Endothelial cell of umbilical vein (primary cell): Measurements from ENCODE around the gene RAB14. TPM values are rescaled to one million over a fixed set of nuclear protein-coding genes. Genes with fewer than 3 reads are reported as not detected.

Experiments used
- BruUV-seq: library from RNA; stranded (reverse); fragments of 400-500 nt; replicated peaks from 2 replicates; lab custom pipeline; 2021; lab: Mats Ljungman, UMichigan
- CTCF ChIA-PET: fragments of 300-600, 350-600 bp; sonication (Branson Sonifier 250); formaldehyde crosslinking; loops from one replicate; lab custom pipeline; 2021; ENCODE audit warnings: antibody characterized with exemption, inconsistent platforms; lab: Charles Lee
- POLR2A ChIA-PET: fragments of 300-600, 350-600 bp; sonication (Branson Sonifier 250); formaldehyde crosslinking; loops from one replicate; lab custom pipeline; 2021; ENCODE audit warnings: antibody characterized with exemption, inconsistent platforms; lab: Charles Lee
- DNase-seq: peaks from one replicate; pipeline ENCODE4 v3.0.0-alpha.2; 2011; ENCODE audit warnings: low read depth, low spot score
- FAIRE-seq: peaks from 2 replicates; lab custom pipeline; 2011; peaks lifted over from hg19 to GRCh38; lab: Jason Lieb, UNC
- H2AFZ ChIP-seq: 2 replicates; pipeline ENCODE4 v1.6.0; 2012; ENCODE audit warnings: low read depth, low read length, control low read depth, inconsistent platforms
- H3K27ac ChIP-seq: 2 replicates; pipeline ENCODE4 v1.5.1; 2011; ENCODE audit warnings: low read depth, mild to moderate bottlenecking, control low read depth, low read length, moderate library complexity; ENCODE audit not compliant: insufficient read depth
- H3K27me3 ChIP-seq, 2 experiments: 2 replicates each; pipeline versions ENCODE4 v1.6.0 to v1.6.1; 2011; ENCODE audit warnings: low read length in 2 of 2, mixed read lengths in 1 of 2; ENCODE audit not compliant: control insufficient read depth in 2 of 2, insufficient read depth in 2 of 2
- H3K36me3 ChIP-seq, 2 experiments: 2 replicates in 1 of 2; 3 replicates in 1 of 2; pipeline ENCODE4 v1.5.1; 2011; ENCODE audit warnings: low read length in 2 of 2, mild to moderate bottlenecking in 1 of 2, moderate library complexity in 1 of 2; ENCODE audit not compliant: control insufficient read depth in 2 of 2, insufficient read depth in 2 of 2; ENCODE audit errors: extremely low read depth in 1 of 2
- H3K4me1 ChIP-seq: 3 replicates; pipeline ENCODE4 v1.5.1; 2011; ENCODE audit warnings: mild to moderate bottlenecking, low read length; ENCODE audit not compliant: control insufficient read depth, insufficient read depth; ENCODE audit errors: extremely low read depth
- H3K4me2 ChIP-seq: 2 replicates; pipeline ENCODE4 v1.6.1; 2011; ENCODE audit warnings: low read length, control low read depth, mixed read lengths; ENCODE audit not compliant: insufficient read depth
- H3K4me3 ChIP-seq, 3 experiments: fragments of 200-600 bp in 1 of 3; sonication (generic), shearing (Covaris generic) in 1 of 3; replicated peaks in 1 of 3; 2 replicates each; pipeline ENCODE4 v1.5.1; 2011 to 2016; ENCODE audit warnings: control low read depth in 3 of 3, low read length in 3 of 3, mild to moderate bottlenecking in 2 of 3, inconsistent platforms in 1 of 3, low read depth in 1 of 3, moderate library complexity in 1 of 3; ENCODE audit not compliant: insufficient read depth in 1 of 3
- H3K79me2 ChIP-seq: 2 replicates; pipeline ENCODE4 v1.6.0; 2012; ENCODE audit warnings: low read length, inconsistent platforms; ENCODE audit not compliant: control insufficient read depth, insufficient read depth
- H3K9ac ChIP-seq: replicated peaks from 2 replicates; pipeline ENCODE3; 2011; ENCODE audit warnings: low read length, control low read depth; ENCODE audit not compliant: insufficient read depth; ENCODE audit errors: extremely low read depth
- H3K9me1 ChIP-seq: replicated peaks from 3 replicates; pipeline ENCODE4 v1.6.0; 2011; ENCODE audit warnings: mild to moderate bottlenecking, low read length; ENCODE audit not compliant: control insufficient read depth, insufficient read depth; ENCODE audit errors: extremely low read depth
- H3K9me3 ChIP-seq: replicated peaks from 2 replicates; pipeline ENCODE4 v1.5.1; 2012; ENCODE audit warnings: low read length, inconsistent platforms; ENCODE audit not compliant: control insufficient read depth, insufficient read depth
- H4K20me1 ChIP-seq: replicated peaks from 2 replicates; pipeline ENCODE3; 2011; ENCODE audit warnings: mild to moderate bottlenecking, low read length; ENCODE audit not compliant: control insufficient read depth, insufficient read depth; ENCODE audit errors: extremely low read depth
- EZH2 ChIP-seq: IDR thresholded peaks from 2 replicates; pipeline ENCODE4 v1.6.1; 2012; ENCODE audit warnings: borderline replicate concordance, low read depth, mild to moderate bottlenecking, moderate library complexity, low read length, inconsistent platforms; ENCODE audit not compliant: severe bottlenecking
- FOS ChIP-seq: IDR thresholded peaks from 2 replicates; pipeline ENCODE4 v1.6.1; 2011; ENCODE audit warnings: mild to moderate bottlenecking, low read length, moderate library complexity, borderline replicate concordance; ENCODE audit not compliant: insufficient read depth
- GATA2 ChIP-seq: IDR thresholded peaks from 2 replicates; pipeline ENCODE4 v1.7.0; 2011; ENCODE audit warnings: low read depth, mild to moderate bottlenecking, moderate library complexity, mixed read lengths, low read length; ENCODE audit not compliant: insufficient read length, insufficient read depth
- JUN ChIP-seq: IDR thresholded peaks from 2 replicates; pipeline ENCODE4 v1.6.1; 2011; ENCODE audit warnings: borderline replicate concordance, low read depth; ENCODE audit not compliant: insufficient read length, insufficient read depth
- MAX ChIP-seq: IDR thresholded peaks from 2 replicates; pipeline ENCODE4 v1.6.1; 2011; ENCODE audit not compliant: insufficient read depth, insufficient read length
- MYC ChIP-seq: IDR thresholded peaks from one replicate; pipeline ENCODE4 v1.6.1; 2011; ENCODE audit warnings: mild to moderate bottlenecking, low read depth, low read length
- POLR2A ChIP-seq: IDR thresholded peaks from 2 replicates; pipeline ENCODE4 v1.6.1; 2012; ENCODE audit warnings: low read depth, mild to moderate bottlenecking, control low read depth, low read length
- POLR2AphosphoS5 ChIP-seq: IDR thresholded peaks from 2 replicates; pipeline ENCODE4 v1.6.1; 2012; ENCODE audit warnings: low read depth, mild to moderate bottlenecking, control low read depth, low read length, moderate library complexity; ENCODE audit not compliant: insufficient read depth
- dilution Hi-C: fragments of 300-500 bp; cut with MboI; formaldehyde crosslinking; loops from one replicate; pipeline ENCODE4 v1.15.0; 2019; ENCODE audit warnings: low sequenced_read_pairs; ENCODE audit not compliant: extremely low pct_ligation_motif_present
- intact Hi-C: fragments of 100-400 bp; cut with micrococcal nuclease; formaldehyde crosslinking; loops from one replicate; pipeline ENCODE4 v1.10.0; 2022
- polyA plus RNA-seq, 4 experiments: library from polyadenylated mRNA; depleted of rRNA in 3 of 4; stranded (reverse) in 3 of 4; unstranded in 1 of 4; fragments of >200 nt; gene quantifications; 2 replicates each; pipeline versions ENCODE4 v1.2.1 to v1.2.3, GENCODE V29; 2011 to 2012; ENCODE audit warnings: missing spikeins in 1 of 4
- total RNA-seq: library from RNA; stranded (reverse); gene quantifications from 2 replicates; pipeline ENCODE4 v1.2.3, GENCODE V29; 2021
- TF ChIP-seq, protein P1 (sequence below), 2 donors: IDR thresholded peaks; 1 replicate in 1 of 2; 2 replicates in 1 of 2; pipeline ENCODE4 v1.5.1; 2011; ENCODE audit warnings: low read length in 2 of 2, mild to moderate bottlenecking in 2 of 2, moderate library complexity in 2 of 2, control low read depth in 1 of 2, inconsistent platforms in 1 of 2, low read depth in 1 of 2; ENCODE audit not compliant: insufficient read depth in 1 of 2; ENCODE audit errors: extremely low read depth in 1 of 2

The RAB14 gene
- total and polyA plus RNA-seq, 2 donors (not counting 3 experiments of a cell fraction or from before 2014, with no cell fraction given): 18.9 to 79.3 TPM

DNA sequence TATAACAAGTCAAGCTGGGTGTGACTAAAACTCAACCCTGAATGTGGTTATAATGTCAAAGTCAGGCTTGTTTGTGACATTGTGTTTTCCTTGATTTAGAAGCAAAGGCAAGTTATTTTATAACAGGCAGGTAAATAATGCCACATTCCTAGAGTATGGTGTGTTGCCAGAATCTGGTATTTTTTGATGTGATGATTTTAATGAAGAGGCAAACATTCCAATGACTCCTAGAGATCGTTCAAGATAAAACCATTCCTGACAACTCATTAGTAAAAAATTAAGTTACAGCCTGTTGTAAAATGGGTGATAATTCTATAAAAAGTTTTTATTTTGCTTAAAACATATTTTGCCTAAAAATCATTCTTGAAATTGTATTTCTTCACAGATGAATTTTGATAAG is 60.0 kb downstream of the RAB14 start:
- no peak for TF ChIP-seq POLR2AphosphoS5
- no peak for TF ChIP-seq FOS
- TF ChIP-seq MYC: no peak
- no peak for TF ChIP-seq JUN
- TF ChIP-seq POLR2A: no peak
- TF ChIP-seq, protein P1, sequence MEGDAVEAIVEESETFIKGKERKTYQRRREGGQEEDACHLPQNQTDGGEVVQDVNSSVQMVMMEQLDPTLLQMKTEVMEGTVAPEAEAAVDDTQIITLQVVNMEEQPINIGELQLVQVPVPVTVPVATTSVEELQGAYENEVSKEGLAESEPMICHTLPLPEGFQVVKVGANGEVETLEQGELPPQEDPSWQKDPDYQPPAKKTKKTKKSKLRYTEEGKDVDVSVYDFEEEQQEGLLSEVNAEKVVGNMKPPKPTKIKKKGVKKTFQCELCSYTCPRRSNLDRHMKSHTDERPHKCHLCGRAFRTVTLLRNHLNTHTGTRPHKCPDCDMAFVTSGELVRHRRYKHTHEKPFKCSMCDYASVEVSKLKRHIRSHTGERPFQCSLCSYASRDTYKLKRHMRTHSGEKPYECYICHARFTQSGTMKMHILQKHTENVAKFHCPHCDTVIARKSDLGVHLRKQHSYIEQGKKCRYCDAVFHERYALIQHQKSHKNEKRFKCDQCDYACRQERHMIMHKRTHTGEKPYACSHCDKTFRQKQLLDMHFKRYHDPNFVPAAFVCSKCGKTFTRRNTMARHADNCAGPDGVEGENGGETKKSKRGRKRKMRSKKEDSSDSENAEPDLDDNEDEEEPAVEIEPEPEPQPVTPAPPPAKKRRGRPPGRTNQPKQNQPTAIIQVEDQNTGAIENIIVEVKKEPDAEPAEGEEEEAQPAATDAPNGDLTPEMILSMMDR (IDR thresholded peaks at IDR 0.05; ENCODE audit: extremely low read depth in 1 of 2, insufficient read depth in 1 of 2, low read depth in 1 of 2, low read length in 2 of 2): no peak
- TF ChIP-seq EZH2: no peak
- TF ChIP-seq MAX: no peak
- TF ChIP-seq GATA2: no peak
- H4K20me1 ChIP-seq: no peaks in the 10 kb centered on the region
- H3K79me2 ChIP-seq: no peaks in the 10 kb centered on the region
- FAIRE-seq (no peak), DNase-seq (no peak)
- dilution Hi-C loops: no loop called here
- ChIA-PET CTCF (no interaction called here), POLR2A (no interaction called here)
- no peaks in the 10 kb centered on the region for H3K9me3 ChIP-seq
- no peak overlapping the region for H3K9ac ChIP-seq
- no peaks in the 10 kb centered on the region for H3K27me3 ChIP-seq
- BruUV-seq: no TSS peak
- H3K36me3 ChIP-seq: peaks cover 26% of the 10 kb centered on the region in 2 experiments
- intact Hi-C loops: no loop called here
- H3K4me1 ChIP-seq: no peaks in the 10 kb centered on the region
- H3K27ac ChIP-seq: no peak overlapping the region
- H3K9me1 ChIP-seq: no peaks in the 10 kb centered on the region
- H3K4me3 ChIP-seq: no peak overlapping the region
- H2AFZ ChIP-seq: no peak overlapping the region
- H3K4me2 ChIP-seq: no peak overlapping the region
